SU-DHL-6 (cell line): ENCODE results near the gene GSTO1.
A peak's percentile ranks its signal among the peaks of the same experiment; 100 is the strongest.

Source experiments
- H2AFZ ChIP-seq: fragments of 200-600 bp; sonication (generic); 2 replicates; pipeline ENCODE4 v1.6.1; 2014; ENCODE audit warnings: low read depth, mild to moderate bottlenecking, moderate library complexity, mixed read lengths, antibody characterized with exemption, low read length; ENCODE audit not compliant: severe bottlenecking
- H3F3A ChIP-seq: fragments of 200-600 bp; shearing (Covaris generic); 2 replicates; pipeline ENCODE4 v1.6.0; 2016; ENCODE audit warnings: antibody characterized with exemption, mild to moderate bottlenecking; ENCODE audit not compliant: insufficient read depth
- H3K27ac ChIP-seq: fragments of 200-600 bp; sonication (generic); 2 replicates; pipeline ENCODE4 v1.5.1; 2016; ENCODE audit warnings: low read depth, mild to moderate bottlenecking, low read length, moderate library complexity, mixed read lengths
- H3K27me3 ChIP-seq: fragments of 200-600 bp; sonication (generic), shearing (Covaris generic); 2 replicates; pipeline ENCODE4 v1.6.0; 2014; ENCODE audit warnings: mild to moderate bottlenecking, low read length
- H3K36me3 ChIP-seq: fragments of 200-600 bp; sonication (generic); 2 replicates; pipeline ENCODE4 v1.6.1; 2014; ENCODE audit warnings: mild to moderate bottlenecking, low read length, mixed read lengths
- H3K4me2 ChIP-seq: fragments of 300-600, 200-600 bp; shearing (Covaris generic), sonication (generic); 2 replicates; pipeline ENCODE4 v1.6.0; 2014; ENCODE audit warnings: low read length, low read depth, mild to moderate bottlenecking; ENCODE audit not compliant: poor library complexity, severe bottlenecking
- H3K4me3 ChIP-seq: fragments of 200-600 bp; sonication (generic); 2 replicates; pipeline ENCODE4 v1.5.1; 2014; ENCODE audit warnings: antibody characterized with exemption, low read length, mild to moderate bottlenecking, mixed read lengths; ENCODE audit not compliant: insufficient read depth, poor library complexity, severe bottlenecking
- H3K79me2 ChIP-seq: fragments of 200-600 bp; sonication (generic); 2 replicates; pipeline ENCODE4 v1.6.1; 2014; ENCODE audit warnings: mild to moderate bottlenecking, low read length, moderate library complexity; ENCODE audit not compliant: insufficient read depth
- H3K9ac ChIP-seq: fragments of 200-600 bp; sonication (generic); 2 replicates; pipeline ENCODE4 v1.7.0; 2014; ENCODE audit warnings: mild to moderate bottlenecking, low read length
- H3K9me2 ChIP-seq: fragments of 200-600 bp; sonication (generic); replicated peaks from 2 replicates; pipeline ENCODE4 v1.6.1; 2014; ENCODE audit warnings: low read length; ENCODE audit not compliant: insufficient read depth
- H3K9me3 ChIP-seq: fragments of 200-600 bp; sonication (generic); 2 replicates; pipeline ENCODE4 v1.6.1; 2014; ENCODE audit warnings: low read length, mixed read lengths; ENCODE audit not compliant: insufficient read depth
- H4K20me1 ChIP-seq: fragments of 200-600 bp; sonication (generic); 2 replicates; pipeline ENCODE4 v1.6.1; 2014; ENCODE audit warnings: low read depth, mild to moderate bottlenecking, antibody characterized with exemption, low read length, moderate library complexity, mixed read lengths
- CTCF ChIP-seq: fragments of 200-600 bp; sonication (generic); IDR thresholded peaks from one replicate; pipeline ENCODE4 v1.5.1; 2017; ENCODE audit warnings: antibody characterized with exemption, mild to moderate bottlenecking, low read length, moderate library complexity; ENCODE audit not compliant: insufficient read depth, poor library complexity, severe bottlenecking
- EZH2phosphoT487 ChIP-seq: fragments of 200-600 bp; sonication (generic), shearing (Covaris generic); conservative IDR thresholded peaks from 2 replicates; pipeline ENCODE4 v1.6.1; 2018; ENCODE audit warnings: mild to moderate bottlenecking, antibody characterized with exemption, low read length, moderate library complexity, mixed read lengths

Gene GSTO1

GRCh38 chr10:104273899-104274575 is 19.3 kb downstream of the GSTO1 start:
- Histone ChIP-seq H2AFZ (no peak overlapping the region), H3K27ac (no peak overlapping the region), H3K4me3 (no peak overlapping the region), H3K9ac (no peak overlapping the region), H3K4me2 (no peak overlapping the region), H3K36me3 (no peaks in the 10 kb centered on the region), H3K9me2 (no peaks in the 10 kb centered on the region), H4K20me1 (no peaks in the 10 kb centered on the region), H3K79me2 (no peaks in the 10 kb centered on the region), H3K27me3 (no peaks in the 10 kb centered on the region), H3F3A (no peaks in the 10 kb centered on the region), H3K9me3 (no peaks in the 10 kb centered on the region)
- TF ChIP-seq EZH2phosphoT487 = no peak

GRCh38 chr10:104274762-104275721 is 20.4 kb downstream of the GSTO1 start:
- Histone ChIP-seq H3K36me3 (no peaks in the 10 kb centered on the region), H3K9me3 (no peaks in the 10 kb centered on the region), H4K20me1 (no peaks in the 10 kb centered on the region), H3K9ac (no peak overlapping the region), H3K4me3 (no peak overlapping the region), H3F3A (no peaks in the 10 kb centered on the region), H3K79me2 (no peaks in the 10 kb centered on the region), H3K27me3 (no peaks in the 10 kb centered on the region), H3K9me2 (no peaks in the 10 kb centered on the region), H2AFZ (no peak overlapping the region), H3K27ac (no peak overlapping the region), H3K4me2 (no peak overlapping the region)
- no peak for TF ChIP-seq EZH2phosphoT487
- peak; percentile 42 for TF ChIP-seq CTCF

- Histone ChIP-seq H3K4me2 (no peak overlapping the region), H3K27ac (no peak overlapping the region), H3K79me2 (no peaks in the 10 kb centered on the region), H3K36me3 (no peaks in the 10 kb centered on the region), H4K20me1 (no peaks in the 10 kb centered on the region), H3K9me3 (no peaks in the 10 kb centered on the region), H3F3A (no peaks in the 10 kb centered on the region), H3K9me2 (no peaks in the 10 kb centered on the region), H2AFZ (no peak overlapping the region), H3K9ac (no peak overlapping the region), H3K4me3 (no peak overlapping the region), H3K27me3 (no peaks in the 10 kb centered on the region)
- no peak for TF ChIP-seq CTCF
- TF ChIP-seq EZH2phosphoT487 = no peak
These were observed 21.5 kb downstream of the GSTO1 start for GRCh38 chr10:104276192-104276591.
